Kidney glomerular epithelial cell (primary cell): Measurements from ENCODE around the gene NOC4L.

Source experiments
- DNase-seq: peaks from one replicate; lab custom pipeline; 2025; lab: John Stamatoyannopoulos, UW

NOC4L gene

GRCh38 chr12:132156573-132157325 is 12.5 kb downstream of the NOC4L start:
- no peak for DNase-seq

DNA sequence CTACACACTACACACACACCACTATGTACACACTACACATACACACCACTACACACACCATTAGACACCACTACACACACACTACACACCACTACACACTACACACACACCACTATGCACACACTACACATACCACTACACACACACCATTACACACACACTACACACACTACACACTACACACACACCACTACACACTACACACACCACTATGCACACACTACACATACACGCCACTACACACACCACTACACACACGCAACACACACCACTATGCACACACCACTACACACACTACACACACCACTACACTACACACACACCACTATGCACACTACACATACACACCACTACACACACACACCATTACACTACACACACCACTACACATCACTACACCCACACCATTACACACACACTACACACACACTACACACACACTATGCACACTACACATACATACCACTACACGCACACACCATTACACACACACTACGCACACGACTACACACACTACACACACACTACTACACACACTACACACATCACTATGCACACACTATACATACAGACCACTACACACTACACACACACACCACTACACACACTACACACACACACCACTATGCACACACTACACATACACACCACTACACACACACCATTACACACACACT is 13.6 kb downstream of the NOC4L start:
- no peak for DNase-seq

- no peak for DNase-seq
These were observed 14.7 kb downstream of the NOC4L start for GRCh38 chr12:132158677-132159554.

DNA sequence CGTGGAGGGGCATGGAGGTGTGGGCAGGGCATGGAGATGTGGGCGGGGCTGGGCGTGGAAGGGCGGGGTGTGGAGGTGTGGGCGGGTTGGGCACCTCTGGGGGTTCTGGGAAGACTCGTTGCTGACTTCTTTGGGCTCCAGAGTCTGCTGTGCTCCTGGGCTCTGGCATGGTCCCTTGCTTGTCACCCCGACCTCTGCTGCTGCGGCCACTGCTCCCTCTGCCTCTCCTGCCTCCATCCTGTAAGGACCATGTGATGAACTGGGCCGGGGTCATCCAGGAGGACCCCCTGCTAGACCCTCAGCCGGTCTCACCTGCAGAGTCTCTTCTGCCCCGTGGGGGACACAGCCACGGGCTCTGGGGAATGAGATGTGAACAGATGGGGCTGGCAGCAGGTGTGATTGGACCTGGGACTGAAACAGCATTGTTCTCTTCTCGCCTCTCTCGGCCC is 15.3 kb downstream of the NOC4L start:
- DNase-seq, result no peak

- no peak for DNase-seq
These were observed 15.8 kb downstream of the NOC4L start for GRCh38 chr12:132160016-132160415.

GRCh38 chr12:132160601-132161035 is 16.4 kb downstream of the NOC4L start:
- no peak for DNase-seq

DNA sequence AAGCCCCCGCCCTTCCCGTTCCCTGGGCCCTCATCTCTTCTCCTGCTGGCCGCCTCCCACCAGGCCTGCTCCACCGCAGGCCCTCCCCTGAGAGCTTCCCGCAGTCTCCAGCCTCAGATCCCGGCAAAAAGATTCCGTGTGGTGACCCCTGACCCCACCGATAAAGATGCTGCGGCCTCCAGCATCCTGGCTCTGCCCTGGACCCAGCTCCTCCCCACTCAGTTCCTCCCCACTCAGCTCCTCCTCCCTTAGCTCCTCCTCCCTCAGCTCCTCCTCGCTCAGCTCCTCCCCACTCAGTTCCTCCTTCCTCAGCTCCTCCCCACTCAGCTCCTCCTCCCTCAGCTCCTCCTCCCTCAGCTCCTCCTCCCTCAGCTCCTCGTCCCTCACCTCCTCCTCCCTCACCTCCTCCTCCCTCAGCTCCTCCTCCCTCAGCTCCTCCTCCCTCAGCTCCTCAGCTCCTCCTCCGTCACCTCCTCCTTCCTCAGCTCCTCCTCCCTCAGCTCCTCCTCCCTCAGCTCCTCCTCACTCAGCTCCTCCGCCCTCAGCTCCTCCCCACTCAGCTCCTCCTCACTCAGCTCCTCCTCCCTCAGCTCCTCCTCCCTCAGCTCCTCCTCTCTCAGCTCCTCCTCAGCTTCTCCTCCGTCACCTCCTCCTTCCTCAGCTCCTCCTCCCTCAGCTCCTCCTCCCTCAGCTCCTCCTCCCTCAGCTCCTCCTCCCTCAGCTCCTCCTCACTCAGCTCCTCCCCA is 17.0 kb downstream of the NOC4L start:
- no peak for DNase-seq

DNA sequence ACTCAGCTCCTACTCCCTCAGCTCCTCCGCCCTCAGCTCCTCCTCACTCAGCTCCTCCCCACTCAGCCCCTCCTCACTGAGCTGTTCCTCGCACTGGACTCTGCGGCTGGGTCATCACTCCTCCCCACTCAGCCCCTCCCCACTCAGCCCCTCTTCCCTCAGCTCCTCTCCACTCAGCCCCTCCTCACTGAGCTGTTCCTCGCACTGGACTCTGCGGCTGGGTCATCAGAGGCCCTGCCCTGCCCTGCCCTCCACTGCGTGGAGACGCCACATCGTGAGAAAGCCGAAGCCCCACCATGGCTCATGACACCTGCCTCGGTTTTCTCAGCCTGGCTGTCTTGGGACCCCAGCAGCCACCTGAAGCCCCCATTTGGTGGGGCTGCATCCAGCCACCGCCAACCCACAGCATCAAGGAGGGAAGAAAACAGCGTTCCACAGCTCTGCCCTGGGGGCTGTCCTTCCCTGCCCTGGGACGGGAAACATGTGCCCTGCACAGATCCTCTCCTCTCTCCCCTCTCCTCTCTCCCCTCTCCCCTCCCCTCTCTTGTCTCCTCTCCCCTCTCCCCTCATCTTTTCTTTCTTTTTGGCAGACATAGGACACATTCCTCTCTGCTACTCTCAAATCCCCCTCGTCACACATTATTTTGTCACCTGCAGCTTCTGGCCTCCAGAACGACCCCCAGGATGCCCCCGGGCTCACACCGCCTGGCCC is 17.7 kb downstream of the NOC4L start:
- no peak for DNase-seq

DNA sequence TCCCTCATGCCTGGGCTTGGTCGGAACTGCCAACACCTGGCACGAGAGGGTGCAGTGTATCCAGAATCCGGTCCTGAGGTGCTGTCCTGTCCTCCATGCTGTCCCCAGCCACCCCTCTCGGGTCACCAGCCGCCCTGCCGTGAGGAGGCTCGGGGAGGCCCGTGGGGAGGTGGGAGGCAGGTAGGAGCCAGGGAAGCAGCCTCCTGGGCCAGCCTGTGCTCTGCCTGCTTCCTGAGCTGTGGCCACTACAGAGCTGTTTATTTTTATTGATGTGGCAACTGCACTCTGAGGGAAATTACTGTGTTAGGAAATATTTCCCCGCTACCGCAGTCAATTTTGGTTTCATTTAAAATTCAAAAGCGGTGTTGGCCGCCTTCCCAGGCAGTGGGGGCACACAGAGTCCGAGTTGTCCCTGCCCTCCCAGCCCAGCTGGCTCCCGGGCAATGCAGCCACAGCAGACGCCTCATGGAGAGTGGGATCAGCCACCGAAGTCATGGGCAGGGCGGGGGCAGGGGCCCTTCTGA is 18.3 kb downstream of the NOC4L start:
- peak; percentile 12 for DNase-seq

GRCh38 chr12:132163041-132163910 is 19.0 kb downstream of the NOC4L start:
- DNase-seq, result no peak

DNA sequence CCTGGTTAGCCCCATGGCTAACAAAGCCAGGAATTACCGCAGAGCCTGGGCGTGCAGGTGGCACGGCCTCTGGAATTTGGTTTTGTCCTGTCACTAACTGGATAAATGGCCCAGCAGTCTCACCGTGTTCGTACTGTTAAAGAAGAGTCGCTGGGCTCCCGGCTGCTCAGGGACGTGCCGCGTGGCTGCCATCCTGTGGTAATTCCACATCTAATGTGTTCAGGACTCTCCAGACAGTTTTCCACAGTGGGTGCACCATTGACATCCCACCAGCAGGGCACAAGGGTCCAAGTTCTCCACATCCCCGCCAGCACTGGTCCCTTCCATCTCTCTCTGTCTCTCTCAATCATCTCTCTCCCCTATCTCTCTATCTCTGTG is 19.6 kb downstream of the NOC4L start:
- no peak for DNase-seq

DNA sequence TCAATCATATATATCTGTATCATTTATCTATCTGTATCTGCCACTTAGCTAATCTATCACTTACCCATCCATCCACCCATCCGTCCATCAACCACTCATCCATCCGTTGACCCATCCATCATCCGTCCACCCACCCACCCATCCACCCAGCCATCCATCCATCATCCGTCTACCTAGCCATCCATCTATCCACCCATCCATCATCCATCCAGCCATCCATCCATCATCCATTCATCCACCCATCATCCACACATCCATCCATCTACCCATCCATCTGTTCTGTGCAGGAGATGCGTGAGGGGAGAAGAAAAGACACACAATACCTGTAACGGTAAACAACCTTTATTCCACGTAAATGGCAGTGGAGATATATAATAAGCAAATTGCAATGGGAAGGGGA is 20.2 kb downstream of the NOC4L start:
- no peak for DNase-seq

DNA sequence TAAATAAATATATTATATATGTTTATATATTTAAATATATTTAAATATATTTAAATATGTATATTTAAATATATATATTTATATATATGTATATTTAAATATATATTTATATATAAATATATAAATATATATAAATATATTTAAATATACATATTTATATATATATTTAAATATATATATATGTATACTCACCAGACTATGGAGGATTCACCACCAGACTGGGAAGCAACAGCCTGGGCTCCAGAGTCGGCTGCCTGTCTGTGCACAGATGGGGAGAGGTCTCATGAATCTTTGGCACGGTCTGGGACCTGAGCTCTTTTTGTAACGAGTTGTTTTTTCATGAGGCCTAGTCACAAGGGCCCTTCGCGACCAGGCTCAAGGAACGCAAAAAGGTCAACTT is 21.3 kb downstream of the NOC4L start:
- no peak for DNase-seq

GRCh38 chr12:132166093-132166492 is 21.8 kb downstream of the NOC4L start:
- no peak for DNase-seq

DNA sequence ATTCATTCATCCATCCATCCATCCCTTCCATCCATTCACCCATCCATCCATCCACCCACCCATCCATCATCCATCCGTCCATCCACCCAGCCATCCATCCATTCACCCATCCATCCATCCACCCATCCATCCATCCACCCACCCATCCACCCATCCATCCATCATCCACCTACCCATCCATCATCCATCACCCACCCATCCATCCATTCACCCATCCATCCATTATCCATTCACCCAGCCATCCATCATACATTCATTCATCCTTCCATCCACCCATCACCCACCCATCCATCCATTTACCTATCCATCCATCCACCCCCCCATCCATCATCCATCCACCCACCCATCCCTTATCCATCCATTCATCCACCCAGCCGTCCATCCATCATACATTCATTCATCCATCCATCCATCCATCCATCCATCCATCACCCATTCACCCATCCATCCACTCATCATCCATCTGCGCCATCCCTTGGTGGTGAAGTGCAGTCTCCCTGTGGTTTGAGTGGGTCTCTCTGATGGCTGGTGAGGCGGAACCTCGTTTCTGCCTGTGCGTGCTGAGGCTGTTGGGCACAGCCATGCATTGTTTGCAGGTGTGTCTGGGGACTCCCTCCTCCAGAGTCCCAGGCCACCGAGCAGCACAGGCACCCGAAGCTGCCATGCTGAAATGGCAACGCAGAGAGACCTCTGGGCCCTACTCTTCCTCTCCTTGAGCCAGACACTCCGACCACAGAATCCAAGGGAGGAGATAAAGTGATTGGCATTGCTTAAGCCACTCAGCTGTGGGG is 22.7 kb downstream of the NOC4L start:
- DNase-seq, result no peak

DNA sequence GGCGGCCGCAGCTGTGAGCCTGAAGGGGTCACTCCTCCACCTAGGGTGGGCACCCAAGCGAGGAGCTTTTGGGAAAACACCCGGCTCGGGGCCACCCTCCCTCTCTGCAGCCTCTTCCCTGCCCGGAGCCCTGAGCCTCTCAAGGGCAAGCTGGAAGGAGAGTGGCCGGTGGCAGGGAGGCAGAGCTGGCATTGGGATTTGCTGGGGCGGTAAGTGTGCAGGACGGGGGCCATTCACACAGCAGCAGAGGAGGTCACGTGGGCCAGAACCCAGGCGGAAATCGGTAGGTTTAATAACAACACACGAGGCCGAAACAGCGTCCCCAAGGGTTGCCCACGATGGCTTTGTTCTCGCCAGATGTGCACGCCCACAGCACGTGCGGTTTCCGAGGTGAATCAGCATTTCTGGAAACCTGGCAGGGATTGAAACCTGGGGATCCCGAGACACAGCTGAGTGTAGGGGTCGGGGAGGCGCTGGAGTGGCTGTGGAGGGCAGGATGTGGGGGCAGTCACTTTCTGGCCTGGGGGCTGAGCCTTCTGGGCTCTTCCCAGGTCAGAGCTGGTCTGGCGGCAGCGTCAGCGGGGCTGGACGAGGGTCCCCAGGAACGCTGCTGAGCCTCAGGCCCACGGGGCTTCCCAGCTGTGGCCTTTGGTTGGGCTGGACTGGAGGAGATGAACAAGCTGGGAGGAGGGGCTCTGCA is 23.5 kb downstream of the NOC4L start:
- DNase-seq, result no peak

DNA sequence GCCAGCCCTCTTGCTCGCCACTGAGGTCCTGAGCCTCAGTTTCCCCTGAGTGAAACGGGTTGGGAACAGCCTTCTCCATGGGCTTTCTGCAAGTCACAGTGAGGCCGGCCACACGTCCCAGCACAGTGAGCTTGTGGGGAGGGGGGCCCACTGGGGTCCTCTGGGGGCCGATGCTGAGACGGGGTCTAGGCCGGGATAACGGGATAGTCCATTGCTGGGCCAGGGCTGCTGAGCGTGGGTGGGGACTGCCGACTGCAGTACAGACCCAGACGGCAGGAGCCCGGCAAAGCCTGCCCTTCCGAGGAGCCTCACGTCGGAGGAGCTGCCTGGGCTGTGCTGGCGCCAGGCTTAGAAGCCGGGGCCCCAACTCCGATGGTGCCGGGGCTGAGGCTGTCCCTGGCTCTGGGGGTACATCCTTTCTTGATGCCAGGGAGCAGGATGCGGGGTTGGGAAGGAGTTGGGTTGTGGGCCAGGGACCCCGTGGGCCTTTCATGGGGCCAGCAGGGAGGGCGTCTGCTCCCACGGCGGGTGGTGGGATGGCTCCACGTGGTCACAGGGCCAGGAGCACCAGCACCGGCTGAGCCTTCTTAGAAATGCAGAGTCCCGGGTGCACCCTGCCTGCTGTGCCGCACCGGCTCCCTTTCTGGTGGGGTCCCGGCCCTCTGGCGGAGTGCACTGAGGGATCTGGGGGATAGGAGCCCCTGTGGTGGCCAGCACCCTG is 24.2 kb downstream of the NOC4L start:
- DNase-seq, result no peak

GRCh38 chr12:132169376-132169775 is 25.1 kb downstream of the NOC4L start:
- DNase-seq, result no peak
